ENCODE results near the gene CES2.

Gene CES2

GRCh38 chr16:66914541-66914940 is 20.8 kb upstream of the CES2 start:
- ChIA-PET POLR2A (interaction anchor here (0.8 kb wide), 1 partner anchor 14 kb away, joined by 6 read pairs; no protein-coding TSS in a partner anchor), CTCF (interaction anchor here (15.1 kb wide), 1 partner anchor 16 kb away, joined by 268 read pairs; no protein-coding TSS in a partner anchor)
- no peaks in the 10 kb centered on the region for H3K9me3 ChIP-seq (ENCODE audit: control insufficient read depth, insufficient read depth, low read depth, low read length)
- H3K36me3 ChIP-seq (ENCODE audit: control insufficient read depth in 2 of 2, insufficient read depth in 1 of 2, low read length in 2 of 2) = no peaks in the 10 kb centered on the region
- no peak for TF ChIP-seq ZNF521 (tag by site-specific recombination; IDR thresholded peaks at IDR 0.05)
- peak; percentile 85 for TF ChIP-seq EGR2 (tag by site-specific recombination; IDR thresholded peaks at IDR 0.05; ENCODE audit: low read depth)
- TF ChIP-seq ZBTB17 (tag by site-specific recombination; IDR thresholded peaks at IDR 0.05) = peak; percentile 67
- TF ChIP-seq ZNF239 (tag by site-specific recombination; IDR thresholded peaks at IDR 0.05) = no peak
- no peak for TF ChIP-seq ZNF692 (tag by site-specific recombination; IDR thresholded peaks at IDR 0.05)
- no peak for TF ChIP-seq ZNF155 (tag by site-specific recombination; IDR thresholded peaks at IDR 0.05)
- no peak for TF ChIP-seq ZEB2 (tag by site-specific recombination; IDR thresholded peaks at IDR 0.05)
- TF ChIP-seq ZNF585B (tag by site-specific recombination; IDR thresholded peaks at IDR 0.05) = no peak
- TF ChIP-seq ZNF302 (tag by site-specific recombination; IDR thresholded peaks at IDR 0.05; ENCODE audit: low read depth) = no peak
- no peak for TF ChIP-seq ZNF830 (tag by site-specific recombination; IDR thresholded peaks at IDR 0.05; ENCODE audit: low read depth)
- TF ChIP-seq OVOL3 (tag by site-specific recombination; IDR thresholded peaks at IDR 0.05) = no peak
- TF ChIP-seq KLF17 (tag by site-specific recombination; IDR thresholded peaks at IDR 0.05) = no peak
- no peak for TF ChIP-seq ZBTB6 (tag by site-specific recombination; IDR thresholded peaks at IDR 0.05)
- TF ChIP-seq ZNF560 (tag by site-specific recombination; IDR thresholded peaks at IDR 0.05; ENCODE audit: borderline replicate concordance) = no peak
- TF ChIP-seq SP3 (tag by site-specific recombination; IDR thresholded peaks at IDR 0.05) = no peak
- H3K4me1 ChIP-seq (ENCODE audit: control insufficient read depth, insufficient read depth, low read length) = no peaks in the 10 kb centered on the region
- no peak overlapping the region for H3K4me3 ChIP-seq (ENCODE audit: low read depth, low read length)
- H3K27ac ChIP-seq (ENCODE audit: extremely low read depth, low read depth, low read length) = no peak overlapping the region

- Histone ChIP-seq H3K9me3 (ENCODE audit: control insufficient read depth, insufficient read depth, low read depth, low read length) (no peaks in the 10 kb centered on the region), H3K4me1 (ENCODE audit: control insufficient read depth, insufficient read depth, low read length) (no peaks in the 10 kb centered on the region), H3K4me3 (ENCODE audit: low read depth, low read length) (no peak overlapping the region), H3K27ac (ENCODE audit: extremely low read depth, low read depth, low read length) (no peak overlapping the region), H3K36me3 (ENCODE audit: control insufficient read depth in 2 of 2, insufficient read depth in 1 of 2, low read length in 2 of 2) (no peaks in the 10 kb centered on the region)
- CTCF ChIA-PET = interaction anchor here (15.1 kb wide), 1 partner anchor 16 kb away, joined by 268 read pairs; no protein-coding TSS in a partner anchor
- POLR2A ChIA-PET = interaction anchor here (0.8 kb wide), 1 partner anchor 14 kb away, joined by 6 read pairs; no protein-coding TSS in a partner anchor
- TF ChIP-seq ZNF704 (tag by site-specific recombination; IDR thresholded peaks at IDR 0.05) = no peak
- no peak for TF ChIP-seq SCRT1 (tag by site-specific recombination; IDR thresholded peaks at IDR 0.05; ENCODE audit: borderline replicate concordance)
- no peak for TF ChIP-seq ZNF571 (tag by site-specific recombination; IDR thresholded peaks at IDR 0.05)
- TF ChIP-seq ZNF777 (tag by site-specific recombination; IDR thresholded peaks at IDR 0.05; ENCODE audit: borderline replicate concordance) = no peak
- no peak for TF ChIP-seq ZNF211 (tag by site-specific recombination; IDR thresholded peaks at IDR 0.05; ENCODE audit: low read depth)
- TF ChIP-seq HOXD13 (CRISPR knock-in tag; IDR thresholded peaks at IDR 0.05; ENCODE audit: borderline replicate concordance) = no peak
These were observed 20.3 kb upstream of the CES2 start for GRCh38 chr16:66915041-66915440.

All from HEK293 (cell line).